HCT116 (cell line): Measurements from ENCODE around the gene PLAC8. TPM values are rescaled to one million over a fixed set of nuclear protein-coding genes. Genes with fewer than 3 reads are reported as not detected.

Experiments
- ATAC-seq: fragments of 200-7000 bp; cut with Tn5 transposase; 2 replicates; pipeline ENCODE4 v1.9.1; 2020; ENCODE audit warnings: mild to moderate bottlenecking, moderate library complexity
- BruUV-seq: library from RNA; stranded (reverse); fragments of 400-500 nt; replicated peaks from 2 replicates; lab custom pipeline; 2021; lab: Mats Ljungman, UMichigan
- CTCF ChIA-PET: fragments of 300-600 bp; sonication (Branson Sonifier 250); formaldehyde crosslinking; loops from one replicate; lab custom pipeline; 2021; ENCODE audit warnings: antibody characterized with exemption; lab: Charles Lee
- POLR2A ChIA-PET: fragments of 300-600, 350-600 bp; sonication (Branson Sonifier 250); formaldehyde crosslinking; loops from one replicate; lab custom pipeline; 2021; ENCODE audit warnings: antibody characterized with exemption; lab: Charles Lee
- RAD21 ChIA-PET, 2 experiments: fragments of 300-600 bp; sonication (Branson Sonifier 250); formaldehyde crosslinking; loops; one replicate each; lab custom pipeline; 2023; ENCODE audit warnings: low total read pairs in 2 of 2; ENCODE audit not compliant: uncharacterized antibody in 2 of 2, unreplicated experiment in 2 of 2, low non-redundant PET in 1 of 2; lab: Charles Lee
- DNase-seq: peaks from one replicate; pipeline ENCODE4 v3.0.0-alpha.2; 2010; ENCODE audit warnings: low read depth, low spot score
- H2AFZ ChIP-seq: fragments of 200-600 bp; shearing (Covaris generic), sonication (generic); 2 replicates; pipeline ENCODE4 v1.6.1; 2017; ENCODE audit warnings: low read depth, mixed run types, mixed read lengths, antibody characterized with exemption, low read length; ENCODE audit not compliant: poor library complexity, severe bottlenecking
- H3K27ac ChIP-seq: 2 replicates; pipeline ENCODE4 v1.5.1; 2012; ENCODE audit warnings: low read depth, low read length
- H3K27me3 ChIP-seq: fragments of 200-600 bp; sonication (generic); 2 replicates; pipeline ENCODE4 v1.6.1; 2016; ENCODE audit warnings: mixed run types, low read length, mixed read lengths; ENCODE audit not compliant: insufficient read depth
- H3K36me3 ChIP-seq, 2 experiments: fragments of 200-500 bp in 1 of 2; fragments of 200-600 bp in 1 of 2; sonication (Bioruptor generic) in 1 of 2; sonication (generic) in 1 of 2; 2 replicates each; pipeline versions ENCODE4 v1.5.1 to v1.6.1; 2014 to 2016; ENCODE audit warnings: low read length in 2 of 2, inconsistent platforms in 1 of 2, mixed read lengths in 1 of 2, mixed run types in 1 of 2; ENCODE audit not compliant: insufficient read depth in 2 of 2, control insufficient read depth in 1 of 2
- H3K4me1 ChIP-seq, 2 experiments: fragments of 200-600 bp in 1 of 2; sonication (generic) in 1 of 2; 2 replicates each; pipeline versions ENCODE4 v1.5.1 to v1.6.1; 2012 to 2017; ENCODE audit warnings: low read length in 2 of 2, inconsistent platforms in 1 of 2, mild to moderate bottlenecking in 1 of 2, mixed read lengths in 1 of 2, mixed run types in 1 of 2, moderate library complexity in 1 of 2; ENCODE audit not compliant: insufficient read depth in 2 of 2, control insufficient read depth in 1 of 2
- H3K4me2 ChIP-seq: fragments of 200-600 bp; sonication (generic); 2 replicates; pipeline ENCODE4 v1.6.1; 2017; ENCODE audit warnings: mixed run types, low read length, mixed read lengths
- H3K4me3 ChIP-seq, 2 experiments: fragments of 200-600 bp in 1 of 2; sonication (generic) in 1 of 2; replicated peaks in 1 of 2; 2 replicates each; pipeline ENCODE4 v1.5.1; 2011 to 2016; ENCODE audit warnings: low read length in 2 of 2, control low read depth in 1 of 2, low read depth in 1 of 2, mild to moderate bottlenecking in 1 of 2, mixed read lengths in 1 of 2, mixed run types in 1 of 2
- H3K79me2 ChIP-seq: fragments of 200-600 bp; sonication (generic); 2 replicates; pipeline ENCODE4 v1.6.1; 2017; ENCODE audit warnings: mild to moderate bottlenecking, mixed run types, low read length, moderate library complexity, mixed read lengths; ENCODE audit not compliant: insufficient read depth
- H3K9ac ChIP-seq: fragments of 200-600 bp; sonication (generic); 2 replicates; pipeline ENCODE4 v1.6.1; 2016; ENCODE audit warnings: low read length, mixed read lengths
- H3K9me2 ChIP-seq: fragments of 200-600 bp; sonication (generic), shearing (Covaris generic); 2 replicates; pipeline ENCODE4 v1.6.1; 2017; ENCODE audit warnings: mixed run types, mild to moderate bottlenecking, moderate library complexity; ENCODE audit not compliant: insufficient read depth
- H3K9me3 ChIP-seq, 2 experiments: fragments of 200-500 bp in 1 of 2; fragments of 200-600 bp in 1 of 2; sonication (Bioruptor generic) in 1 of 2; sonication (generic) in 1 of 2; 2 replicates each; pipeline ENCODE4 v1.6.1; 2014 to 2017; ENCODE audit warnings: low read length in 2 of 2, mixed read lengths in 2 of 2, inconsistent platforms in 1 of 2, low read depth in 1 of 2, mild to moderate bottlenecking in 1 of 2, mixed run types in 1 of 2, moderate library complexity in 1 of 2; ENCODE audit not compliant: control insufficient read depth in 1 of 2, insufficient read depth in 1 of 2
- H4K20me1 ChIP-seq: fragments of 200-600 bp; sonication (generic), shearing (Covaris generic); 2 replicates; pipeline ENCODE4 v1.6.1; 2017; ENCODE audit warnings: mixed run types, mild to moderate bottlenecking, moderate library complexity; ENCODE audit not compliant: insufficient read depth
- EZH2phosphoT487 ChIP-seq: fragments of 200-600 bp; IDR thresholded peaks from 2 replicates; pipeline ENCODE4 v1.6.1; 2018; ENCODE audit warnings: antibody characterized with exemption, borderline replicate concordance
- FOSL1 ChIP-seq: IDR thresholded peaks from 2 replicates; pipeline ENCODE4 v1.6.1; 2012; ENCODE audit warnings: low read depth
- POLR2AphosphoS5 ChIP-seq: IDR thresholded peaks from 2 replicates; pipeline ENCODE4 v1.6.1; 2011; ENCODE audit warnings: mild to moderate bottlenecking, low read depth, low read length, moderate library complexity
- RAD21 ChIP-seq: IDR thresholded peaks from 2 replicates; pipeline ENCODE4 v1.6.1; 2012; ENCODE audit warnings: low read depth, mild to moderate bottlenecking
- SIN3A ChIP-seq: IDR thresholded peaks from 2 replicates; pipeline ENCODE4 v1.6.1; 2012; ENCODE audit warnings: low read depth
- YY1 ChIP-seq: IDR thresholded peaks from 2 replicates; pipeline ENCODE4 v1.6.1; 2011; ENCODE audit warnings: low read length, low read depth, moderate library complexity, mild to moderate bottlenecking; ENCODE audit not compliant: insufficient replicate concordance; ENCODE audit errors: extremely low read depth
- ZFX ChIP-seq: fragments of 450-650 bp; IDR thresholded peaks from 2 replicates; pipeline ENCODE4 v1.6.1; 2017
- intact Hi-C: fragments of 100-400 bp; cut with micrococcal nuclease; formaldehyde crosslinking; loops from 2 replicates; pipeline ENCODE4 v1.10.0; 2022
- total RNA-seq: library from RNA; stranded (reverse); gene quantifications from one replicate; pipeline ENCODE4 v1.2.1, GENCODE V29; 2021; ENCODE audit not compliant: unreplicated experiment
- TF ChIP-seq, protein P1 (sequence below), 3 experiments: fragments of 200-600 bp in 1 of 3; sonication (generic) in 1 of 3; IDR thresholded peaks in 2 of 3; conservative IDR thresholded peaks in 1 of 3; 2 replicates each; pipeline ENCODE4 v1.5.1; 2012 to 2017; ENCODE audit warnings: low read depth in 2 of 3, low read length in 2 of 3, antibody characterized with exemption in 1 of 3, borderline replicate concordance in 1 of 3, control low read depth in 1 of 3, mild to moderate bottlenecking in 1 of 3, mixed read lengths in 1 of 3, mixed run types in 1 of 3, moderate library complexity in 1 of 3; ENCODE audit not compliant: insufficient read depth in 1 of 3
- TF ChIP-seq, protein P2 (sequence below): IDR thresholded peaks from 2 replicates; pipeline ENCODE4 v1.6.1; 2011; ENCODE audit warnings: mild to moderate bottlenecking, low read length, moderate library complexity; ENCODE audit not compliant: insufficient replicate concordance; ENCODE audit errors: extremely low read depth

PLAC8 gene
- total RNA-seq, 1 experiment from 2014 or later: 0.61 TPM

- TF ChIP-seq POLR2AphosphoS5 (no peak), FOSL1 (no peak), EZH2phosphoT487 (no peak), SIN3A (no peak)
- TF ChIP-seq, protein P1, sequence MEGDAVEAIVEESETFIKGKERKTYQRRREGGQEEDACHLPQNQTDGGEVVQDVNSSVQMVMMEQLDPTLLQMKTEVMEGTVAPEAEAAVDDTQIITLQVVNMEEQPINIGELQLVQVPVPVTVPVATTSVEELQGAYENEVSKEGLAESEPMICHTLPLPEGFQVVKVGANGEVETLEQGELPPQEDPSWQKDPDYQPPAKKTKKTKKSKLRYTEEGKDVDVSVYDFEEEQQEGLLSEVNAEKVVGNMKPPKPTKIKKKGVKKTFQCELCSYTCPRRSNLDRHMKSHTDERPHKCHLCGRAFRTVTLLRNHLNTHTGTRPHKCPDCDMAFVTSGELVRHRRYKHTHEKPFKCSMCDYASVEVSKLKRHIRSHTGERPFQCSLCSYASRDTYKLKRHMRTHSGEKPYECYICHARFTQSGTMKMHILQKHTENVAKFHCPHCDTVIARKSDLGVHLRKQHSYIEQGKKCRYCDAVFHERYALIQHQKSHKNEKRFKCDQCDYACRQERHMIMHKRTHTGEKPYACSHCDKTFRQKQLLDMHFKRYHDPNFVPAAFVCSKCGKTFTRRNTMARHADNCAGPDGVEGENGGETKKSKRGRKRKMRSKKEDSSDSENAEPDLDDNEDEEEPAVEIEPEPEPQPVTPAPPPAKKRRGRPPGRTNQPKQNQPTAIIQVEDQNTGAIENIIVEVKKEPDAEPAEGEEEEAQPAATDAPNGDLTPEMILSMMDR (IDR thresholded peaks at IDR 0.05 in 2 of 3, conservative IDR thresholded peaks at IDR 0.05 in 1 of 3; ENCODE audit: borderline replicate concordance in 1 of 3, insufficient read depth in 1 of 3, low read depth in 2 of 3, low read length in 2 of 3): no peak
Observed at GRCh38 chr4:83138946-83139345, 24.4 kb upstream of the PLAC8 start (continued).

DNA sequence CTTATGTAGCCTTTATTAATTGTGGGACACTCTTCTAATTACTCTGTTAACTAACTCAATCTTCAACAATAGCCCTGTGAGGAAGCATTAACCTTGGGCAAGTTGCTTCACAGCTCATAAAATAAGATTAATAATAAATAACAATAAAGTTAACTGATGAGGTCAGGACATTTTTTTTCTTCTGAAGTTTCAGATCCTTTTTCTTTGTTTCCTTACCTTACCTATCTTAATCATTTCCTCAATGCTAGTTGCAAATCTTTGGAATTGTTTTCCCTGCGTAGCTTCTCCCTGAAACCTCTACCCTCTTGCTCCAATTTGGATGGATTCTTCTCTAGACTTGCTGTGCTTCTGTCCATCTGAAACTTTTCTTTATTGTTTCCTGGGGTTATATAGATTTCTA, 17.5 kb upstream of the PLAC8 start:
- Histone ChIP-seq H3K9ac (no peak overlapping the region), H3K4me3 (no peak overlapping the region), H3K27ac (no peak overlapping the region), H3K9me3 (no peaks in the 10 kb centered on the region), H3K4me1 (peaks cover 0 to 5% of the 10 kb centered on the region in 2 experiments; a peak in 2 of 4 replicates), H3K4me2 (no peak overlapping the region), H4K20me1 (no peaks in the 10 kb centered on the region), H3K79me2 (no peaks in the 10 kb centered on the region), H3K27me3 (no peaks in the 10 kb centered on the region), H3K36me3 (no peaks in the 10 kb centered on the region), H3K9me2 (no peaks in the 10 kb centered on the region), H2AFZ (no peak overlapping the region)
- ChIA-PET POLR2A (no interaction called here), RAD21 (no interaction called here), CTCF (no interaction called here)
- intact Hi-C loops: no loop called here
- DNase-seq (no peak), ATAC-seq (no peak)
- no peak for TF ChIP-seq YY1
- no peak for TF ChIP-seq EZH2phosphoT487
- no peak for TF ChIP-seq FOSL1
- no peak for TF ChIP-seq ZFX
- TF ChIP-seq, protein P2, sequence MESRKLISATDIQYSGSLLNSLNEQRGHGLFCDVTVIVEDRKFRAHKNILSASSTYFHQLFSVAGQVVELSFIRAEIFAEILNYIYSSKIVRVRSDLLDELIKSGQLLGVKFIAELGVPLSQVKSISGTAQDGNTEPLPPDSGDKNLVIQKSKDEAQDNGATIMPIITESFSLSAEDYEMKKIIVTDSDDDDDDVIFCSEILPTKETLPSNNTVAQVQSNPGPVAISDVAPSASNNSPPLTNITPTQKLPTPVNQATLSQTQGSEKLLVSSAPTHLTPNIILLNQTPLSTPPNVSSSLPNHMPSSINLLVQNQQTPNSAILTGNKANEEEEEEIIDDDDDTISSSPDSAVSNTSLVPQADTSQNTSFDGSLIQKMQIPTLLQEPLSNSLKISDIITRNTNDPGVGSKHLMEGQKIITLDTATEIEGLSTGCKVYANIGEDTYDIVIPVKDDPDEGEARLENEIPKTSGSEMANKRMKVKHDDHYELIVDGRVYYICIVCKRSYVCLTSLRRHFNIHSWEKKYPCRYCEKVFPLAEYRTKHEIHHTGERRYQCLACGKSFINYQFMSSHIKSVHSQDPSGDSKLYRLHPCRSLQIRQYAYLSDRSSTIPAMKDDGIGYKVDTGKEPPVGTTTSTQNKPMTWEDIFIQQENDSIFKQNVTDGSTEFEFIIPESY: no peak
- no peak for TF ChIP-seq RAD21
- no TSS peak for BruUV-seq
